PC-9 (cell line): ENCODE measurements around the gene KRABD2.
A peak's percentile ranks its signal among the peaks of the same experiment; 100 is the strongest.
"Not testable (repeated sequence)": the region's sequence is repeated elsewhere in the genome, so short reads cannot be mapped to it uniquely, and the experiment has no call there.

Experiments used
- BruUV-seq: library from RNA; stranded (reverse); fragments of 400-500 nt; replicated peaks from 2 replicates; lab custom pipeline; 2021; lab: Mats Ljungman, UMichigan
- CTCF ChIA-PET: fragments of 300-600 bp; sonication (Branson Sonifier 250); formaldehyde crosslinking; loops from one replicate; lab custom pipeline; 2022; ENCODE audit warnings: antibody characterized with exemption; lab: Charles Lee
- POLR2A ChIA-PET: fragments of 300-600 bp; sonication (Branson Sonifier 250); formaldehyde crosslinking; loops from one replicate; lab custom pipeline; 2022; ENCODE audit warnings: antibody characterized with exemption; ENCODE audit not compliant: unreplicated experiment; lab: Charles Lee
- DNase-seq, 2 experiments: peaks; one replicate each; pipeline versions ENCODE4 v3.0.0 to v3.0.0-alpha.2; 2015 to 2022; ENCODE audit warnings: mixed read lengths in 1 of 2
- H2AFZ ChIP-seq: fragments of 200-600 bp; sonication (generic); 2 replicates; pipeline ENCODE4 v1.8.1; 2017; ENCODE audit warnings: antibody characterized with exemption
- H3F3A ChIP-seq: fragments of 200-600 bp; sonication (generic); 2 replicates; pipeline ENCODE4 v1.8.1; 2017; ENCODE audit warnings: antibody characterized with exemption, mild to moderate bottlenecking, low read depth; ENCODE audit not compliant: insufficient read depth
- H3K27ac ChIP-seq: fragments of 200-600 bp; sonication (generic); 2 replicates; pipeline ENCODE4 v1.6.1; 2016; ENCODE audit warnings: mixed run types
- H3K27me3 ChIP-seq: fragments of 200-600 bp; sonication (generic); 2 replicates; pipeline ENCODE4 v1.6.1; 2016; ENCODE audit warnings: low read depth, mixed run types; ENCODE audit not compliant: insufficient read depth
- H3K36me3 ChIP-seq: fragments of 200-600 bp; sonication (generic); 2 replicates; pipeline ENCODE4 v1.6.1; 2016; ENCODE audit warnings: low read depth, mixed run types
- H3K4me1 ChIP-seq: fragments of 200-600 bp; sonication (generic); replicated peaks from 2 replicates; pipeline ENCODE4 v1.6.1; 2016; ENCODE audit warnings: mixed run types; ENCODE audit not compliant: insufficient read depth
- H3K4me2 ChIP-seq: fragments of 200-600 bp; sonication (generic); 2 replicates; pipeline ENCODE4 v1.6.1; 2017; ENCODE audit warnings: mixed run types
- H3K4me3 ChIP-seq: fragments of 200-600 bp; sonication (generic); 2 replicates; pipeline ENCODE4 v1.6.1; 2016; ENCODE audit warnings: mixed run types
- H3K79me2 ChIP-seq: fragments of 200-600 bp; sonication (generic); 2 replicates; pipeline ENCODE4 v1.6.1; 2017; ENCODE audit warnings: low read depth, mixed run types
- H3K9me2 ChIP-seq: fragments of 200-600 bp; sonication (generic); 2 replicates; pipeline ENCODE4 v1.8.1; 2017; ENCODE audit warnings: mild to moderate bottlenecking; ENCODE audit not compliant: insufficient read depth
- H3K9me3 ChIP-seq: fragments of 200-600 bp; sonication (generic); 2 replicates; pipeline ENCODE4 v1.8.1; 2016; ENCODE audit warnings: low read depth; ENCODE audit not compliant: insufficient read depth
- H4K20me1 ChIP-seq: fragments of 200-600 bp; sonication (generic); 2 replicates; pipeline ENCODE4 v1.8.1; 2017; ENCODE audit not compliant: insufficient read depth
- CTCF ChIP-seq: fragments of 200-600 bp; sonication (generic); conservative IDR thresholded peaks from 2 replicates; pipeline ENCODE4 v1.6.1; 2017; ENCODE audit warnings: mixed run types, antibody characterized with exemption, mild to moderate bottlenecking, moderate library complexity
- EZH2 ChIP-seq: fragments of 200-600 bp; sonication (generic); IDR thresholded peaks from 2 replicates; pipeline ENCODE4 v1.8.0; 2017; ENCODE audit warnings: antibody characterized with exemption, low read depth
- intact Hi-C: fragments of 100-400 bp; cut with micrococcal nuclease; formaldehyde crosslinking; loops from one replicate; pipeline ENCODE4 v1.10.0; 2022; ENCODE audit not compliant: unreplicated experiment

Gene KRABD2

GRCh38 chr17:8382052-8382879 lies 5.8 kb upstream of the KRABD2 start:
- H3K27me3 ChIP-seq = no peaks in the 10 kb centered on the region
- intact Hi-C loops = loop anchor here (2.0 to 10.0 kb wide), 6 partner anchors 70 to 1143 kb away; partner anchors contain the start of gene ALOXE3
- peak overlapping the region; percentile 98 for H3K4me2 ChIP-seq
- peaks cover 40% of the 10 kb centered on the region for H3K36me3 ChIP-seq
- peaks cover 41% of the 10 kb centered on the region for H4K20me1 ChIP-seq
- no peaks in the 10 kb centered on the region for H3K9me3 ChIP-seq
- ChIA-PET POLR2A (interaction anchor here (0.6 to 0.7 kb wide), 3 partner anchors 12 to 161 kb away, joined by 4 to 14 read pairs (median 5); partner anchors contain the start of gene PFAS), CTCF (no interaction called here)
- no peak for TF ChIP-seq EZH2
- no peak for TF ChIP-seq CTCF
- DNase-seq = no peak
- no peaks in the 10 kb centered on the region for H3K9me2 ChIP-seq
- peaks cover 38% of the 10 kb centered on the region for H3K79me2 ChIP-seq
- H3K4me3 ChIP-seq = peak overlapping the region; percentile 92
- peaks cover 71% of the 10 kb centered on the region for H3F3A ChIP-seq
- no peak overlapping the region for H2AFZ ChIP-seq
- BruUV-seq = TSS peak; percentile 63
- H3K27ac ChIP-seq = peak overlapping the region; percentile 94
- H3K4me1 ChIP-seq = peaks cover 33% of the 10 kb centered on the region

GRCh38 chr17:8380049-8380448 lies 3.5 kb upstream of the KRABD2 start:
- H3K4me1 ChIP-seq = peaks cover 24% of the 10 kb centered on the region
- CTCF ChIA-PET = no interaction called here

GRCh38 chr17:8378117-8378516 lies 1.6 kb upstream of the KRABD2 start:
- H3K27me3 ChIP-seq, H3K4me3 ChIP-seq, H2AFZ ChIP-seq, H3K4me2 ChIP-seq, H3K27ac ChIP-seq, BruUV-seq, DNase-seq, CTCF ChIA-PET, POLR2A ChIA-PET, H3K9me3 ChIP-seq, H3K9me2 ChIP-seq: not testable (repeated sequence)
- Histone ChIP-seq H3K79me2 (peaks cover 38% of the 10 kb centered on the region), H3K4me1 (peaks cover 16% of the 10 kb centered on the region), H3F3A (peaks cover 75% of the 10 kb centered on the region), H3K36me3 (peaks cover 41% of the 10 kb centered on the region), H4K20me1 (peaks cover 45% of the 10 kb centered on the region)
- intact Hi-C loops = loop anchor here (5.0 kb wide), 1 partner anchor 76 kb away; no protein-coding TSS in a partner anchor

More at GRCh38 chr17:8380049-8380448, 3.5 kb upstream of the KRABD2 start:
- no TSS peak for BruUV-seq
- H4K20me1 ChIP-seq = peaks cover 45% of the 10 kb centered on the region
- H3F3A ChIP-seq = peaks cover 84% of the 10 kb centered on the region
- H3K9me3 ChIP-seq = no peaks in the 10 kb centered on the region
- peak overlapping the region; percentile 98 for H3K4me2 ChIP-seq
- no peaks in the 10 kb centered on the region for H3K9me2 ChIP-seq
- no peaks in the 10 kb centered on the region for H3K27me3 ChIP-seq
- intact Hi-C loops = loop anchor here (5.0 to 10.0 kb wide), 4 partner anchors 72 to 1145 kb away; no protein-coding TSS in a partner anchor
- H3K79me2 ChIP-seq = peaks cover 38% of the 10 kb centered on the region
- peaks cover 41% of the 10 kb centered on the region for H3K36me3 ChIP-seq
- POLR2A ChIA-PET = no interaction called here
- H3K4me3 ChIP-seq = no peak overlapping the region; the same call in 1 of the 2 replicates
- no peak overlapping the region for H3K27ac ChIP-seq
- no peak overlapping the region for H2AFZ ChIP-seq
- no peak for TF ChIP-seq EZH2
- no peak for TF ChIP-seq CTCF
- no peak for DNase-seq
